ENCODE data around the gene RBFOX2.

- TF ChIP-seq POLR2AphosphoS5 (IDR thresholded peaks at IDR 0.05; ENCODE audit: low read length) (no peak), YY1 (IDR thresholded peaks at IDR 0.05; ENCODE audit: low read depth, low read length) (no peak)
These were observed 244.0 kb downstream of the RBFOX2 start for GRCh38 chr22:35784633-35785032.

Data from GM12878 (cell line).